Endothelial cell of umbilical vein (primary cell): ENCODE measurements around the gene TAS1R2. TPM values are rescaled to one million over a fixed set of nuclear protein-coding genes. Genes with fewer than 3 reads are reported as not detected.

ENCODE experiments used
- BruUV-seq: library from RNA; stranded (reverse); fragments of 400-500 nt; replicated peaks from 2 replicates; lab custom pipeline; 2021; lab: Mats Ljungman, UMichigan
- CTCF ChIA-PET: fragments of 300-600, 350-600 bp; sonication (Branson Sonifier 250); formaldehyde crosslinking; loops from one replicate; lab custom pipeline; 2021; ENCODE audit warnings: antibody characterized with exemption, inconsistent platforms; lab: Charles Lee
- POLR2A ChIA-PET: fragments of 300-600, 350-600 bp; sonication (Branson Sonifier 250); formaldehyde crosslinking; loops from one replicate; lab custom pipeline; 2021; ENCODE audit warnings: antibody characterized with exemption, inconsistent platforms; lab: Charles Lee
- DNase-seq: peaks from one replicate; pipeline ENCODE4 v3.0.0-alpha.2; 2011; ENCODE audit warnings: low read depth, low spot score
- FAIRE-seq: peaks from 2 replicates; lab custom pipeline; 2011; peaks lifted over from hg19 to GRCh38; lab: Jason Lieb, UNC
- H2AFZ ChIP-seq: 2 replicates; pipeline ENCODE4 v1.6.0; 2012; ENCODE audit warnings: low read depth, low read length, control low read depth, inconsistent platforms
- H3K27ac ChIP-seq: 2 replicates; pipeline ENCODE4 v1.5.1; 2011; ENCODE audit warnings: low read depth, mild to moderate bottlenecking, control low read depth, low read length, moderate library complexity; ENCODE audit not compliant: insufficient read depth
- H3K27me3 ChIP-seq, 2 experiments: 2 replicates each; pipeline versions ENCODE4 v1.6.0 to v1.6.1; 2011; ENCODE audit warnings: low read length in 2 of 2, mixed read lengths in 1 of 2; ENCODE audit not compliant: control insufficient read depth in 2 of 2, insufficient read depth in 2 of 2
- H3K36me3 ChIP-seq, 2 experiments: 2 replicates in 1 of 2; 3 replicates in 1 of 2; pipeline ENCODE4 v1.5.1; 2011; ENCODE audit warnings: low read length in 2 of 2, mild to moderate bottlenecking in 1 of 2, moderate library complexity in 1 of 2; ENCODE audit not compliant: control insufficient read depth in 2 of 2, insufficient read depth in 2 of 2; ENCODE audit errors: extremely low read depth in 1 of 2
- H3K4me1 ChIP-seq: 3 replicates; pipeline ENCODE4 v1.5.1; 2011; ENCODE audit warnings: mild to moderate bottlenecking, low read length; ENCODE audit not compliant: control insufficient read depth, insufficient read depth; ENCODE audit errors: extremely low read depth
- H3K4me2 ChIP-seq: 2 replicates; pipeline ENCODE4 v1.6.1; 2011; ENCODE audit warnings: low read length, control low read depth, mixed read lengths; ENCODE audit not compliant: insufficient read depth
- H3K4me3 ChIP-seq, 3 experiments: fragments of 200-600 bp in 1 of 3; sonication (generic), shearing (Covaris generic) in 1 of 3; replicated peaks in 1 of 3; 2 replicates each; pipeline ENCODE4 v1.5.1; 2011 to 2016; ENCODE audit warnings: control low read depth in 3 of 3, low read length in 3 of 3, mild to moderate bottlenecking in 2 of 3, inconsistent platforms in 1 of 3, low read depth in 1 of 3, moderate library complexity in 1 of 3; ENCODE audit not compliant: insufficient read depth in 1 of 3
- H3K79me2 ChIP-seq: 2 replicates; pipeline ENCODE4 v1.6.0; 2012; ENCODE audit warnings: low read length, inconsistent platforms; ENCODE audit not compliant: control insufficient read depth, insufficient read depth
- H3K9ac ChIP-seq: replicated peaks from 2 replicates; pipeline ENCODE3; 2011; ENCODE audit warnings: low read length, control low read depth; ENCODE audit not compliant: insufficient read depth; ENCODE audit errors: extremely low read depth
- H3K9me1 ChIP-seq: replicated peaks from 3 replicates; pipeline ENCODE4 v1.6.0; 2011; ENCODE audit warnings: mild to moderate bottlenecking, low read length; ENCODE audit not compliant: control insufficient read depth, insufficient read depth; ENCODE audit errors: extremely low read depth
- H3K9me3 ChIP-seq: replicated peaks from 2 replicates; pipeline ENCODE4 v1.5.1; 2012; ENCODE audit warnings: low read length, inconsistent platforms; ENCODE audit not compliant: control insufficient read depth, insufficient read depth
- H4K20me1 ChIP-seq: replicated peaks from 2 replicates; pipeline ENCODE3; 2011; ENCODE audit warnings: mild to moderate bottlenecking, low read length; ENCODE audit not compliant: control insufficient read depth, insufficient read depth; ENCODE audit errors: extremely low read depth
- EZH2 ChIP-seq: IDR thresholded peaks from 2 replicates; pipeline ENCODE4 v1.6.1; 2012; ENCODE audit warnings: borderline replicate concordance, low read depth, mild to moderate bottlenecking, moderate library complexity, low read length, inconsistent platforms; ENCODE audit not compliant: severe bottlenecking
- FOS ChIP-seq: IDR thresholded peaks from 2 replicates; pipeline ENCODE4 v1.6.1; 2011; ENCODE audit warnings: mild to moderate bottlenecking, low read length, moderate library complexity, borderline replicate concordance; ENCODE audit not compliant: insufficient read depth
- GATA2 ChIP-seq: IDR thresholded peaks from 2 replicates; pipeline ENCODE4 v1.7.0; 2011; ENCODE audit warnings: low read depth, mild to moderate bottlenecking, moderate library complexity, mixed read lengths, low read length; ENCODE audit not compliant: insufficient read length, insufficient read depth
- JUN ChIP-seq: IDR thresholded peaks from 2 replicates; pipeline ENCODE4 v1.6.1; 2011; ENCODE audit warnings: borderline replicate concordance, low read depth; ENCODE audit not compliant: insufficient read length, insufficient read depth
- MYC ChIP-seq: IDR thresholded peaks from one replicate; pipeline ENCODE4 v1.6.1; 2011; ENCODE audit warnings: mild to moderate bottlenecking, low read depth, low read length
- POLR2A ChIP-seq: IDR thresholded peaks from 2 replicates; pipeline ENCODE4 v1.6.1; 2012; ENCODE audit warnings: low read depth, mild to moderate bottlenecking, control low read depth, low read length
- POLR2AphosphoS5 ChIP-seq: IDR thresholded peaks from 2 replicates; pipeline ENCODE4 v1.6.1; 2012; ENCODE audit warnings: low read depth, mild to moderate bottlenecking, control low read depth, low read length, moderate library complexity; ENCODE audit not compliant: insufficient read depth
- dilution Hi-C: fragments of 300-500 bp; cut with MboI; formaldehyde crosslinking; loops from one replicate; pipeline ENCODE4 v1.15.0; 2019; ENCODE audit warnings: low sequenced_read_pairs; ENCODE audit not compliant: extremely low pct_ligation_motif_present
- intact Hi-C: fragments of 100-400 bp; cut with micrococcal nuclease; formaldehyde crosslinking; loops from one replicate; pipeline ENCODE4 v1.10.0; 2022
- polyA plus RNA-seq, 4 experiments: library from polyadenylated mRNA; depleted of rRNA in 3 of 4; stranded (reverse) in 3 of 4; unstranded in 1 of 4; fragments of >200 nt; gene quantifications; 2 replicates each; pipeline versions ENCODE4 v1.2.1 to v1.2.3, GENCODE V29; 2011 to 2012; ENCODE audit warnings: missing spikeins in 1 of 4
- total RNA-seq: library from RNA; stranded (reverse); gene quantifications from 2 replicates; pipeline ENCODE4 v1.2.3, GENCODE V29; 2021
- TF ChIP-seq, protein P1 (sequence below), 2 donors: IDR thresholded peaks; 1 replicate in 1 of 2; 2 replicates in 1 of 2; pipeline ENCODE4 v1.5.1; 2011; ENCODE audit warnings: low read length in 2 of 2, mild to moderate bottlenecking in 2 of 2, moderate library complexity in 2 of 2, control low read depth in 1 of 2, inconsistent platforms in 1 of 2, low read depth in 1 of 2; ENCODE audit not compliant: insufficient read depth in 1 of 2; ENCODE audit errors: extremely low read depth in 1 of 2

The TAS1R2 gene
- total and polyA plus RNA-seq, 2 donors (not counting 3 experiments of a cell fraction or from before 2014, with no cell fraction given) = not detected

- Histone ChIP-seq H3K27ac (peak overlapping the region; percentile 88), H3K9me1 (no peaks in the 10 kb centered on the region), H3K9me3 (no peaks in the 10 kb centered on the region), H3K79me2 (no peaks in the 10 kb centered on the region), H3K4me2 (peak overlapping the region; percentile 64), H3K4me3 (peak overlapping the region; percentile 30 to 83 (median 51)), H3K9ac (peak overlapping the region; percentile 89), H3K36me3 (no peaks in the 10 kb centered on the region), H2AFZ (no peak overlapping the region), H3K27me3 (no peaks in the 10 kb centered on the region), H4K20me1 (no peaks in the 10 kb centered on the region), H3K4me1 (peaks cover 28% of the 10 kb centered on the region)
- ChIA-PET POLR2A (interaction anchor here (1.0 to 1.5 kb wide), 4 partner anchors 41 to 184 kb away, joined by 3 to 4 read pairs (median 4); no protein-coding TSS in a partner anchor), CTCF (interaction anchor here (0.8 to 3.6 kb wide), 14 partner anchors 10 to 306 kb away, joined by 3 to 38 read pairs (median 4); no protein-coding TSS in a partner anchor)
- no peak for FAIRE-seq
- dilution Hi-C loops = no loop called here
- DNase-seq = no peak
- no peak for TF ChIP-seq FOS
- TF ChIP-seq, protein P1, sequence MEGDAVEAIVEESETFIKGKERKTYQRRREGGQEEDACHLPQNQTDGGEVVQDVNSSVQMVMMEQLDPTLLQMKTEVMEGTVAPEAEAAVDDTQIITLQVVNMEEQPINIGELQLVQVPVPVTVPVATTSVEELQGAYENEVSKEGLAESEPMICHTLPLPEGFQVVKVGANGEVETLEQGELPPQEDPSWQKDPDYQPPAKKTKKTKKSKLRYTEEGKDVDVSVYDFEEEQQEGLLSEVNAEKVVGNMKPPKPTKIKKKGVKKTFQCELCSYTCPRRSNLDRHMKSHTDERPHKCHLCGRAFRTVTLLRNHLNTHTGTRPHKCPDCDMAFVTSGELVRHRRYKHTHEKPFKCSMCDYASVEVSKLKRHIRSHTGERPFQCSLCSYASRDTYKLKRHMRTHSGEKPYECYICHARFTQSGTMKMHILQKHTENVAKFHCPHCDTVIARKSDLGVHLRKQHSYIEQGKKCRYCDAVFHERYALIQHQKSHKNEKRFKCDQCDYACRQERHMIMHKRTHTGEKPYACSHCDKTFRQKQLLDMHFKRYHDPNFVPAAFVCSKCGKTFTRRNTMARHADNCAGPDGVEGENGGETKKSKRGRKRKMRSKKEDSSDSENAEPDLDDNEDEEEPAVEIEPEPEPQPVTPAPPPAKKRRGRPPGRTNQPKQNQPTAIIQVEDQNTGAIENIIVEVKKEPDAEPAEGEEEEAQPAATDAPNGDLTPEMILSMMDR (IDR thresholded peaks at IDR 0.05; ENCODE audit: extremely low read depth in 1 of 2, insufficient read depth in 1 of 2, low read depth in 1 of 2, low read length in 2 of 2) = no peak
- TF ChIP-seq POLR2AphosphoS5 = no peak
- TF ChIP-seq POLR2A = no peak
- TF ChIP-seq EZH2 = no peak
- TF ChIP-seq GATA2 = no peak
- no peak for TF ChIP-seq MYC
- no peak for TF ChIP-seq JUN
- BruUV-seq = TSS peak; percentile 33
- intact Hi-C loops = loop anchor here (5.0 to 10.0 kb wide), 2 partner anchors 311 to 1671 kb away; partner anchors contain the start of gene UBR4
Observed at GRCh38 chr1:18903291-18903756, 43.9 kb upstream of the TAS1R2 start.
